ENCODE results near the gene MCRS1. TPM values are rescaled to one million over a fixed set of nuclear protein-coding genes. Genes with fewer than 3 reads are reported as not detected.
A peak's percentile ranks its signal among the peaks of the same experiment; 100 is the strongest.

The MCRS1 gene
- polyA plus RNA-seq, 1 experiment: 47.0 TPM

GRCh38 chr12:49577589-49578315, 9.8 kb upstream of the MCRS1 start:
- H3K27ac ChIP-seq (ENCODE audit: low read depth, low read length): no peak overlapping the region
- no peak overlapping the region for H3K4me3 ChIP-seq (ENCODE audit: low read depth, low read length)
- ChIA-PET POLR2A (interaction anchor here (0.5 kb wide), 1 partner anchor 278 kb away, joined by 3 read pairs; no protein-coding TSS in a partner anchor), CTCF (interaction anchor here (7.6 kb wide), 1 partner anchor 220 kb away, joined by 120 read pairs; no protein-coding TSS in a partner anchor)
- H3K9me3 ChIP-seq (ENCODE audit: control insufficient read depth, insufficient read depth, low read length): no peaks in the 10 kb centered on the region
- DNase-seq (ENCODE audit: low read depth, low spot score): no peak
- no peak for TF ChIP-seq CTCF (IDR thresholded peaks at IDR 0.05; ENCODE audit: low read depth, low read length)
- H3K27me3 ChIP-seq (ENCODE audit: control insufficient read depth, insufficient read depth, low read length): no peaks in the 10 kb centered on the region

- ChIA-PET POLR2A (no interaction called here), CTCF (interaction anchor here (0.6 to 0.7 kb wide), 2 partner anchors 167 to 211 kb away, joined by 3 to 4 read pairs; no protein-coding TSS in a partner anchor)
- peak overlapping the region; percentile 87 for H3K27ac ChIP-seq (ENCODE audit: low read depth, low read length)
- no peaks in the 10 kb centered on the region for H3K27me3 ChIP-seq (ENCODE audit: control insufficient read depth, insufficient read depth, low read length)
- no peaks in the 10 kb centered on the region; the same call in 1 of the 2 replicates for H3K9me3 ChIP-seq (ENCODE audit: control insufficient read depth, insufficient read depth, low read length)
- TF ChIP-seq CTCF (IDR thresholded peaks at IDR 0.05; ENCODE audit: low read depth, low read length): no peak
- DNase-seq (ENCODE audit: low read depth, low spot score): no peak
- peak overlapping the region; percentile 100 for H3K4me3 ChIP-seq (ENCODE audit: low read depth, low read length)
Observed at GRCh38 chr12:49568442-49569162, 660 bp upstream of the MCRS1 start.

DNA sequence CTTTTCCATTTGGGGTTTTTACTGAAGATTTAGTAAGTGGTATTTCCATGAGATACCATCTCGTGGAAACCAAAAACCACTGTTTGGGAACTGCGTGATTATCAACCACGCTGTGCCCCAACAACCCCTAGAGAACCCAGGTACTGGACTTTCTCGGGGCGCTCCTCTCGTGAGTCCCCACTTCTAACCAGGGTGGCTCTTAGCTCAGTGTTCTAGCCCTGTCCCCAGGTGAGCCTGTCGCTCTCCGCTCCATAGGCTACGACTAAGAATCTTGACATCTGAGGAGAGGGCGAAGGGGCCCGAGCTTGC, 686 bp downstream of the MCRS1 start:
- Histone ChIP-seq H3K27ac (ENCODE audit: low read depth, low read length) (no peak overlapping the region), H3K4me3 (ENCODE audit: low read depth, low read length) (peak overlapping the region; percentile 100), H3K9me3 (ENCODE audit: control insufficient read depth, insufficient read depth, low read length) (no peaks in the 10 kb centered on the region; the same call in 1 of the 2 replicates), H3K27me3 (ENCODE audit: control insufficient read depth, insufficient read depth, low read length) (no peaks in the 10 kb centered on the region)
- POLR2A ChIA-PET: interaction anchor here (0.6 to 1.5 kb wide), 10 partner anchors 9 to 1562 kb away, joined by 3 to 7 read pairs (median 4); partner anchors contain the start of genes TMBIM6 and TROAP
- no peak for TF ChIP-seq CTCF (IDR thresholded peaks at IDR 0.05; ENCODE audit: low read depth, low read length)
- DNase-seq (ENCODE audit: low read depth, low spot score): no peak
- CTCF ChIA-PET: interaction anchor here (0.5 to 1.7 kb wide), 4 partner anchors 13 to 236 kb away, joined by 3 to 5 read pairs (median 4); no protein-coding TSS in a partner anchor

GRCh38 chr12:49566361-49566760, 1.6 kb downstream of the MCRS1 start:
- no peak overlapping the region for H3K4me3 ChIP-seq (ENCODE audit: low read depth, low read length)
- no peaks in the 10 kb centered on the region for H3K27me3 ChIP-seq (ENCODE audit: control insufficient read depth, insufficient read depth, low read length)
- POLR2A ChIA-PET: interaction anchor here (1.5 kb wide), 1 partner anchor 10 kb away, joined by 5 read pairs; no protein-coding TSS in a partner anchor
- CTCF ChIA-PET: interaction anchor here (0.8 to 1.7 kb wide), 2 partner anchors 14 to 235 kb away, joined by 3 to 5 read pairs; no protein-coding TSS in a partner anchor
- DNase-seq (ENCODE audit: low read depth, low spot score): no peak
- TF ChIP-seq CTCF (IDR thresholded peaks at IDR 0.05; ENCODE audit: low read depth, low read length): no peak
- H3K9me3 ChIP-seq (ENCODE audit: control insufficient read depth, insufficient read depth, low read length): no peaks in the 10 kb centered on the region; the same call in 1 of the 2 replicates
- no peak overlapping the region for H3K27ac ChIP-seq (ENCODE audit: low read depth, low read length)

Measured in AG04450 (cell line).